ENCODE measurements around the gene IL18BP. TPM values are rescaled to one million over a fixed set of nuclear protein-coding genes. Genes with fewer than 3 reads are reported as not detected.

IL18BP gene
- total RNA-seq (ENCODE audit: unreplicated experiment), result 17.7 TPM
- long read RNA-seq, partial matches to known transcripts, result 1 of 4 reads
- long read RNA-seq, other reads (novel, unspliced or antisense), result 0 of 4 reads

GRCh38 chr11:71998649-71999310, at the start of gene IL18BP:
Gene IL18BP, plus strand, starts transcription at chr11:71998909. Its CDS starts 1,076 bp downstream, at chr11:71999985.
- peak; percentile 23 for DNase-seq (ENCODE audit: low spot score)
- Mint-ChIP-seq H3K27me3 (ENCODE audit: unreplicated experiment) (peaks cover 24% of the 10 kb centered on the region), H3K4me3 (ENCODE audit: unreplicated experiment) (peak within 1 kb of the TSS; percentile 82), H3K9me3 (ENCODE audit: unreplicated experiment) (no peaks in the 10 kb centered on the region), H3K4me1 (ENCODE audit: unreplicated experiment) (peaks cover 31% of the 10 kb centered on the region), H3K36me3 (ENCODE audit: low read depth, unreplicated experiment) (peaks cover 24% of the 10 kb centered on the region), H3K27ac (ENCODE audit: unreplicated experiment) (peak within 1 kb of the TSS; percentile 97)
- no peak for TF ChIP-seq CTCF (IDR thresholded peaks at IDR 0.05; ENCODE audit: unreplicated experiment)

- H3K9me3 Mint-ChIP-seq (ENCODE audit: unreplicated experiment), result no peaks in the 10 kb centered on the region
- H3K4me1 Mint-ChIP-seq (ENCODE audit: unreplicated experiment), result no peaks in the 10 kb centered on the region
These were observed 49.7 kb upstream of the IL18BP start for GRCh38 chr11:71949034-71949433.

DNA sequence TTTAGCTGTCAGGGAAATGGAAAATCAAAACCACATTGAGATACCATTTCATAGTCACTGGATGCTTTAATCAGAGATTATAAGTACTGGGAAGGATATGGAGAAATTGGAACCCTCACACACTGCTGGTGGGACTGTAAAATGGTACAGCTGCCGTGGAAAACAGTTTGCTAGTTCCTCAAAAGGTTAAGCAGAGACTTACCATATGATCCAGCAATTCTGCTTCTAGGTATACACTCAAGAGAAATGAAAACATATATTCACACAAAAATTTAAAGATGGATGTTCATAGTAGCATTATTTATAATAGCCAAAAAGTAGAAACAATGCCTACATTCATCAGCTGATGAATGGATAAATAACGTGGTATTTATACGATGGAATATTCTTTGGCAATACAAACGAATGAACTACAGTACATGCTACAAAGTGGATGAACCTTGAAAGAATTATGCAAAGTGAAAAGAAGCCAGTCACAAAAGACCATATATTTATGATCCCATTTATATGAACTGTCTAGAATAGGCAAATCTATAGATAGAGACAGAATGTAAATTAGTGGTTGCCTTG, 46.9 kb upstream of the IL18BP start:
- no peaks in the 10 kb centered on the region for H3K9me3 Mint-ChIP-seq (ENCODE audit: unreplicated experiment)
- TF ChIP-seq CTCF (IDR thresholded peaks at IDR 0.05; ENCODE audit: unreplicated experiment), result no peak
- no peaks in the 10 kb centered on the region for H3K36me3 Mint-ChIP-seq (ENCODE audit: low read depth, unreplicated experiment)
- H3K4me3 Mint-ChIP-seq (ENCODE audit: unreplicated experiment), result no peak overlapping the region
- no peak overlapping the region for H3K27ac Mint-ChIP-seq (ENCODE audit: unreplicated experiment)
- no peaks in the 10 kb centered on the region for H3K4me1 Mint-ChIP-seq (ENCODE audit: unreplicated experiment)
- no peaks in the 10 kb centered on the region for H3K27me3 Mint-ChIP-seq (ENCODE audit: unreplicated experiment)
- DNase-seq (ENCODE audit: low spot score), result no peak

More at GRCh38 chr11:71949034-71949433, 49.7 kb upstream of the IL18BP start:
- no peak overlapping the region for H3K27ac Mint-ChIP-seq (ENCODE audit: unreplicated experiment)
- H3K4me3 Mint-ChIP-seq (ENCODE audit: unreplicated experiment), result no peak overlapping the region
- no peaks in the 10 kb centered on the region for H3K27me3 Mint-ChIP-seq (ENCODE audit: unreplicated experiment)
- DNase-seq (ENCODE audit: low spot score), result no peak
- no peak for TF ChIP-seq CTCF (IDR thresholded peaks at IDR 0.05; ENCODE audit: unreplicated experiment)
- H3K36me3 Mint-ChIP-seq (ENCODE audit: low read depth, unreplicated experiment), result no peaks in the 10 kb centered on the region

GRCh38 chr11:71955898-71956456, 42.7 kb upstream of the IL18BP start:
- Mint-ChIP-seq H3K9me3 (ENCODE audit: unreplicated experiment) (no peaks in the 10 kb centered on the region), H3K36me3 (ENCODE audit: low read depth, unreplicated experiment) (peaks cover under 1% of the 10 kb centered on the region), H3K4me3 (ENCODE audit: unreplicated experiment) (no peak overlapping the region), H3K4me1 (ENCODE audit: unreplicated experiment) (no peaks in the 10 kb centered on the region), H3K27me3 (ENCODE audit: unreplicated experiment) (no peaks in the 10 kb centered on the region), H3K27ac (ENCODE audit: unreplicated experiment) (no peak overlapping the region)
- TF ChIP-seq CTCF (IDR thresholded peaks at IDR 0.05; ENCODE audit: unreplicated experiment), result no peak
- DNase-seq (ENCODE audit: low spot score), result no peak

Data from endothelial cell (in vitro differentiated cells).